Skin epidermis (tissue), 12 donors: ENCODE measurements around the gene TUT1.
"Not testable (repeated sequence)": the region's sequence is repeated elsewhere in the genome, so short reads cannot be mapped to it uniquely, and the experiment has no call there.

Source experiments
- H3K27ac ChIP-seq, 21 experiments: fragments of 200-600 bp; sonication (generic) in 11 of 21; one replicate each; pipeline ENCODE4 v1.5.0; 2020; ENCODE audit warnings: mild to moderate bottlenecking in 3 of 21, inconsistent platforms in 2 of 21, moderate library complexity in 2 of 21
- H3K4me3 ChIP-seq, 7 experiments: fragments of 200-600 bp; sonication (generic) in 2 of 7; one replicate each; pipeline ENCODE4 v1.5.0; 2020; ENCODE audit warnings: inconsistent platforms in 2 of 7, mild to moderate bottlenecking in 2 of 7, moderate library complexity in 1 of 7

The TUT1 gene, protein sequence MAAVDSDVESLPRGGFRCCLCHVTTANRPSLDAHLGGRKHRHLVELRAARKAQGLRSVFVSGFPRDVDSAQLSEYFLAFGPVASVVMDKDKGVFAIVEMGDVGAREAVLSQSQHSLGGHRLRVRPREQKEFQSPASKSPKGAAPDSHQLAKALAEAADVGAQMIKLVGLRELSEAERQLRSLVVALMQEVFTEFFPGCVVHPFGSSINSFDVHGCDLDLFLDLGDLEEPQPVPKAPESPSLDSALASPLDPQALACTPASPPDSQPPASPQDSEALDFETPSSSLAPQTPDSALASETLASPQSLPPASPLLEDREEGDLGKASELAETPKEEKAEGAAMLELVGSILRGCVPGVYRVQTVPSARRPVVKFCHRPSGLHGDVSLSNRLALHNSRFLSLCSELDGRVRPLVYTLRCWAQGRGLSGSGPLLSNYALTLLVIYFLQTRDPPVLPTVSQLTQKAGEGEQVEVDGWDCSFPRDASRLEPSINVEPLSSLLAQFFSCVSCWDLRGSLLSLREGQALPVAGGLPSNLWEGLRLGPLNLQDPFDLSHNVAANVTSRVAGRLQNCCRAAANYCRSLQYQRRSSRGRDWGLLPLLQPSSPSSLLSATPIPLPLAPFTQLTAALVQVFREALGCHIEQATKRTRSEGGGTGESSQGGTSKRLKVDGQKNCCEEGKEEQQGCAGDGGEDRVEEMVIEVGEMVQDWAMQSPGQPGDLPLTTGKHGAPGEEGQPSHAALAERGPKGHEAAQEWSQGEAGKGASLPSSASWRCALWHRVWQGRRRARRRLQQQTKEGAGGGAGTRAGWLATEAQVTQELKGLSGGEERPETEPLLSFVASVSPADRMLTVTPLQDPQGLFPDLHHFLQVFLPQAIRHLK

DNA sequence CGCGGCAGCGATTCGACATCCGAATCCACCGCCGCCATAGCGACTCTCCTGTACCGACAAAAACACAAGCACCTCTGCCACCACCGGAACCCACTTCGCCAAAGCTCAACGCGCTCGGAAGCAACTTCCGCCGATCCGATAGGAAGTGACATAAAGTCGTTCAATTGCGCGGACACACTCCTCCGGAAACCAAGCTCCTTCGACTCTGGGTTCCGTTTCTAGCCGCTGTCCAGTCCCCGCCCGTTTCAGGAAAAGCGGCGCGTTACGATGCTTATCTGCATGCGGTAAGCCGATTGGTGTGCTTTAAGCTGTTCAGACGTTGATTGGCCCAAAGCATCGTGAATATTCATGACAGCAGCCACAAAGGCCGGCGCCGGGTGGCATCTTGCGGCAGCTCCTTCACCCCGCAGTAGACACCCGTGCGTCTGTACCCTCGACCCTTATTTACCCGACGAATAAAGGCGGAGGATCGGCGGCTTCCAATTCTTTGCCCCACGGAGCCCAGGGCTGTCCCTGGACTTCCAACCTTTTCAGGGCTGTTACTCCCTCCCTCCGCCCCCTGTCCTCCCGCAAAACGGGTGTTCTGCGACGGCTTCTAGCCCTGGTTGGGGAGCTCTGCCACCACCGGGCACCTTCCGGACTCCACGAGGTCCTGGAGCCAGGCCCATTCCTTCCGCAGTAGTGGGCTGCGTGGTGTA, at the start of gene TUT1:
Gene TUT1, minus strand, starts transcription at position 76 of the 698 bp plus-strand sequence. Its CDS starts 38 bp downstream, at position 38.
- Histone ChIP-seq H3K4me3 (peak within 1 kb of the TSS; percentile 60 to 73 (median 63)), H3K27ac (peak within 1 kb of the TSS; percentile 51 to 96 (median 90))

DNA sequence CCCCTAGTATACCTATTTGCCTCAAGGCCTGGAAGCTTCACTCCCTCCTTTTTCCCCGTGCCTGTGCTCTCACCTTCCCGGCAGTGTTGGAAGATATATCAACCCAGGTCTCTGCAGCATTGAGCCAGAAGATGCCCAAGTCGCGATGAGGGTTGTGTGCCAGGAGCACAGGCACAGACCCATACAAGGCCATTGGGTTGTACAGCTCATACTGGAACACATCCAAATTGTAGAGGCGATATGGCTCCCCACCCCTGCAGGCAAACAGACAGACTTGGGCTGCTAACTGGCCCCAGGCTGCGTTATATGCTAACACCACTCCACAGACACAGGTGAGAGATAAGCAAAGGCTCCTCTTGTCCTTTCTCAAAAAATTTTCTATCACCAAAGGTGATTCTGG, 41.2 kb upstream of the TUT1 start:
- H3K27ac ChIP-seq: no peak overlapping the region

DNA sequence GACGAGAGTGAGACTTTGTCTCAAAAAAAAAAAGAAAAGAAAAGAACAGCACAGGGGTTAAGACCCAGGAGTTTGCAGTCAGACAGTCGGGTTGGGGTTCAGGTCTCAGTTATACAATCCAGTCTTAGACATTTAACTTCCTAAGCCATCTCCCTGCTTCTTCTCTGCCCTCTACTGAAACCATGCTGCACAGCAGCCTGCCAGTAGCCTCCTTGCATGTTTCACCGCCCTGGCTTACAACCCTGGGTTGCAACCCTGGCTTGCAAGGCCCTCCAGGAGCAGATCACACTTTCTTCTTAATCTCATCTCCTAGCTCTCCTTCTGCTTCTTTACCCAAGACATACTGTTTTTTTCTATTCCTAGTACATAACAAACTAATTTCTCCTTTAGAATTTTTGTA, 36.4 kb upstream of the TUT1 start:
- Histone ChIP-seq H3K27ac (no peak overlapping the region), H3K4me3 (no peak overlapping the region)

More for the DNA sequence above, 41.2 kb upstream of the TUT1 start:
- no peak overlapping the region for H3K4me3 ChIP-seq

DNA sequence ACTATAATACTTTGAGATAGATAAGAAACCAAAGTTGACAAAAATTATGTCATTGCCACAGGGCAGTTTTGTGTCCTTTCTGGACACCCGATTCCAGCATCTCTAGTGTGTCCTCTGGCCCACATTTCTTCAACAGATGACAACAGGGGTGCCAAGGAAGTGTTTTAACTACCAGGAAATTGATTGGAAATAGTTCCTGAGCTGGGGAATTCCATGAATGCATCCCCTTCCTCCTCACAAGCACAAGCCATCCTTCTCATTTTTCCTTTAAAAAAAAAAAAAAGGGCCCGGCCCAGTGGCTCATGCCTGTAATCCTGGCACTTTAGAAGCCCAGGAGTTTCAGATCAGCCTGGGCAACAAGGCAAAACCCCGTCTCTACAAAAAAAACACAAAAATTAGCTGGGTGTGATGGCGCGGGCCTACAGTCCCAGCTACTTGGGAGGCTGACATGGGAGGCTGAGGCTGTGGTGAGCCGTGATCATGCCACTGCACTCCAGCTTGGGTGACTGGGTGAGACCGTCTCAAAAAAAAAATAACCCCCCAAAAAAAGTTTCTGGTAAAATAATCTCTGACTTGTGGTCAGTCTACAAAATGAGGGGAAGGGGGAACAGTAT, 31.3 kb upstream of the TUT1 start:
- peak overlapping the region in 20 of 21 experiments; percentile 79 to 98 (median 92) for H3K27ac ChIP-seq
- H3K4me3 ChIP-seq: peak overlapping the region in 3 of 7 experiments; percentile 61 to 77 (median 75)

DNA sequence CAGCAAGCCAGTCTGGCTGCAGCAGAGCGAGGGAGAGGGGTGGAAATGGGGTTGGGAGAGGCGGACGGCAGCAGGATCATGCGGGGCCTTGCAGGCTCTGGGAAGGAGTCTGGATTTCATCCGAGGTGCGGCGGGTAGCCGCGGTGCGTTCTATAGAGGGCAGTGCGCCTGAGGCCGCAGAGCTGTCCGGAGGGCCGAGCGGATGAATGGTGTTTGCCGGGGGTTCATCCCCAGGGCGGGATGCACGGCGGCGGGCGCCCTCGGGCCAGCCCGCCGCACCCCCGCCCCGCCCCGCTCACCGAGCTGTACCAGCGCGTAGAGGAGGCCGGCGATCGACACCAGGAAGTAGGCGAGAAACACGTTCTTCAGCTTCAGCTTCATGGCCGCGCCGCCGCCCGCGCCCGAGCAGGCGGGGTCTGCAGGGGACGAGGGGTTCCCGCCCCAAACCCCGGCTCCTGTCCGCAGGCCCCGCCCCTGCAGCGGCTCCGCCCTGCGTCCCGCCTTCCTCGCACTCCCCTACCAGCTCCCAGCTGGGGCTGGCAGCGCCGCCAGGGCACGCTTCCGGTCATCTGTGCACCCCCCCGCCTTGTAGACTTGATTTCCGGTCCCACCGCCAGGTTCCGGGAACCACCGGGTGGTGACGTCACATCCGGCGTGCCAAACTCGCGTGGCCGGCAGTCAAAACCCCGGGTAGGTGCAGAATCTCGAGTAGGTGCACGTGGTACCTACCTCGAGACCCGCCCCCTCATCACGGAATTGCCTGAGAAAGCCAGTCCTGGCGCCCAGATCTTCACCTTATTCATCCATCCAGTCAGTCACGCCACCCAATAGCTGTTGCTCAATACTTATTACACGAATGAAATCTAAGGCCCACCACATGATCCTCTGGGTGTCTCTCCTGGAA, 30.5 kb upstream of the TUT1 start, which contains the start of gene B3GAT3:
Gene B3GAT3, minus strand, starts transcription at position 420 of the 904 bp plus-strand sequence. Its CDS starts 39 bp downstream, at position 381.
- peak within 1 kb of the TSS; percentile 23 to 98 (median 91) for H3K27ac ChIP-seq
- H3K4me3 ChIP-seq: peak within 1 kb of the TSS; percentile 49 to 88 (median 75)

DNA sequence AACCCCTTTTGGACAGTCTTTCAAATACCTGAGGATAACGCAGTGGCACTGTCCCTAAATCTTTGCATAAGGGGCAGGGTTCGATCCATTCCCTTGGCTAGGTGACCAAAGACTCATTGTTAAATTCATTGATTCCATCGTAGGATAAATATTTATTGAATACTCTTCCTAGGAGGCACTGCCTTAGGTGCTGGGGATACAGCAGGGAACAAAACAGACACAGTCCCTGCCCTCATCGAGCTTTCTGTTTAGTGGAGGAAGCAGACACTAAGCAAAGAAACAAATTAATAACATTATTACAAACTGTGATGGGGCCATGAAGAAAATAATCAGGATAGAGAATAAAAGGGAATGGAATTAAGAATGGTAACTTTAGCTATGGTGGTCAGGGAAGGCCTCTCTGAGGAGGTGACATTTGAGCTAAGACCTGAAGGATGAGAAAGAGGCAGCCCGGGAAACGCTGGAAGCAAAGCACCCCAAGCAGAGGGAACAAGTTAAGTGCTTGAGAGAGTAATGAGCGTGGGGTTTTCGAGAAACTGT, 29.8 kb upstream of the TUT1 start:
- Histone ChIP-seq H3K4me3 (peak overlapping the region; percentile 49 to 88 (median 75)), H3K27ac (peak overlapping the region; percentile 23 to 98 (median 91))

DNA sequence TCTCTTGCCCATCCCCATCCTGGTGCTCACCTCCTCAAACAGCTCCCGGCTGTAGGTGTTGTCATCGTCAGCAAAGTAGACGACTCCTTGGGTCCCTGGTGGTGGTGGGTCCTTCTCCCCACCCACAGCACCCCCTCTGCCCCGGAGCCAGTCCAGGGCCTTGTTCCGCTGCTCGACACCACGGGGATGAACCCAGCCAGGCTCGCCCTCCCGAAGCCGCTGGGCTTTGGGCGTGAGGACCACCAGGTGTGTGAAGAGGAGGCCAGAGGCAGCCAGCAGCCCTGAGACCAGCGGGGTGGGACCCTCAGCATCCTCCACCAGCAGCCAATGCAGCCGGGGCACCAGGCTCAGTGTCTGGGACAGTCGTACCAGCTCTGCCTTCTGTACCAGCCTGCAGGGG, 25.6 kb upstream of the TUT1 start:
- not testable (repeated sequence) for H3K4me3 ChIP-seq, H3K27ac ChIP-seq

DNA sequence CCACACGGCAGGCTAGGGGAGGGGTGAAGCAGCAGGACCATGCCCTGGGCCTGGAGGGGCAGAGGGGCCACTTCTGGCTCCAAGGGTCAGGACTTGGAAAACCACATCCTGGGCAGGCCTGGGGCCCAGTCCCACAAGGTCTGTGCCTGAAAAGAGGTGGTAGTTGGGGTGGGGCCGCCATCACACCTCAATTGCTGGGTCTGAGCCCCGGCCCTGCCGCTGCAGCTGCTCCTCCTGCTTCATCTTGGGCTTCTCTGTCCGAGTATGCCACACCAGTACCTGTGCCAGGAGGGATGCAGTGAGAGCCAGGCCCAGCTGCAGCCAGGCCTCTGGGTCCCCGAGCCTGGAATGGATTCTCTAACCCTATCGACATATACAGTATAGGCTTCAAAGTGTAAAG, 24.2 kb upstream of the TUT1 start:
- Histone ChIP-seq H3K27ac (peak overlapping the region in 2 of 21 experiments; percentile 5 to 11), H3K4me3 (no peak overlapping the region)

DNA sequence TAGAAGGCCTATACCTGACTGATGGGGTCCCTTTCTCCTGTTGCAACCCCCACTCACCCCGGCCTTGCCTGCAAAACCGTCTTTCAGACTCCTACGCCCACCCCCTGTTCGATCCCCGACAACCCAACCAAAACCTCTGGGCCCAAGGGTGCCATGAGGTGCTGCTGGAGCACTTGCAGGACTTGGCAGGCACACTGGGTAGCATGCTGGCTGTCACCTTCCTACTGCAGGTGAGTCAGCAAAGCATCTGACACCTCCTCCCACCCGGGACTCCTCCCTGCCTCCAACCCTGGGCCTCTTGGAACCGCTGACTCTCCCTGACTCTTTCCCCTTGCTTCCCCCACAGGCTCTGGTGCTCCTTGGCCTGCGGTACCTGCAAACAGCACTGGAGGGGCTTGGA, 23.0 kb upstream of the TUT1 start:
- H3K4me3 ChIP-seq: no peak overlapping the region
- H3K27ac ChIP-seq: peak overlapping the region in 11 of 21 experiments; percentile 16 to 99 (median 97)

DNA sequence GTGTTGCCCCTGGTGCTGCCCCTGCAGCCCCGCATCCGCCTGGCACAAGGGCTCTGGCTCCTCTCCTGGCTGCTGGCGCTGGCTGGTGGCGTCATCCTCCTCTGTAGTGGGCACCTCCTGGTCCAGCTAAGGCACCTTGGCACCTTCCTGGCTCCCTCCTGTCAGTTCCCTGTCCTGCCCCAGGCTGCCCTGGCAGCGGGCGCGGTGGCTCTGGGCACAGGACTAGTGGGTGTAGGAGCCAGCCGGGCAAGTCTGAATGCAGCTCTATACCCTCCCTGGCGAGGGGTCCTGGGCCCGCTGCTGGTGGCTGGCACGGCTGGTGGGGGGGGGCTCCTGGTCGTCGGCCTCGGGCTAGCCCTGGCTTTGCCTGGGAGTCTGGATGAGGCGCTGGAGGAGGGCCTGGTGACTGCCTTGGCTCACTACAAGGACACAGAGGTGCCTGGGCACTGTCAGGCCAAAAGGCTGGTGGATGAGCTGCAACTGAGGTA, 22.0 kb upstream of the TUT1 start:
- Histone ChIP-seq H3K4me3 (peak overlapping the region in 6 of 7 experiments; percentile 62 to 87 (median 74)), H3K27ac (peak overlapping the region in 20 of 21 experiments; percentile 88 to 99 (median 96))

DNA sequence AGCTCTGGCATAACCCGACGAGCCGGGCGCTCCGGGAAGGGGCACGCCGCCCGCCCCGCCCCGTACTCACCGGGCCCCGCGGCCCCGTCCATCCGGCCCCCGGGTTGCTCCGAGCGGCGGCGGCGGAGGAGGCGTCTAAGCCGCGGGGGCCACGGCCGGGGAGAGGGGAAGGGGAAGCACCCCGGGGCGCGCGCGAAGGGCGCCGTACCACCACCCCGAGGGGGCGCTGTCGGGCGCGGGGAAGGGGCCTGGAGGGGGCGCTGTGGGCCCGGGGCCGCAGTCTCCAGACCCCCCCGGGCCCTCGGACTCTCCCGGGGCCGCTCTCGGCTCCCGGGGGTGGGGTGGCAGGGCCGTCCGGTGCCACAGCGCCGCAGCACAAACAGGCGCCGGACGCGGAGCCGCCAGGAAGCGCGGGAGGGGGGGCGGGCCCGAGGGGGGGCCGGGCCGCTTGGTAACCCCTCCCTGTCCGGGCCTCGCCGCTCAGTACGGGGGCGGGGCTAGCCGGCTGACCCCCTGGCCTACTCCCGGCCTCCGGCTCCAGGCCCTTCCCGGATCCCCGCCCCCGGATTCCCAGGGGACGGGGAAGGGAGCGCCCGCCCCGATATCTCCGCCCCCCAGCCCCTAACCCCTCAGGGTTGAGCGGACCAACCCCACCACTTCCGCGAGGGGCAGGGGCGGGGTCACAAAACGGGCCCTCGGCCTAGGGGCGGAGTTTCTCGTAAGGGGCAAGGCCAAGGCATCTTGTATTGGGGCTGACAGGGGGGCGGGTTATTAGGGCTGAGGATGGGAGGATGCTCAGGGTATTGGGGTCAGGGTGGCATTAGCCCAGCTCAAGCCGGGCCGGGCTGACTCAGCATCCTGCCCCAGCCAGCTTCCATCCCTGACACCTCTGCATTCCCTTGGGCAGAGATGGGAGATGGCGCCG, 21.3 kb upstream of the TUT1 start, which contains the start of the genes EML3 and ROM1:
Gene EML3, minus strand, starts transcription at position 410 of the 925 bp plus-strand sequence. Its CDS starts 318 bp downstream, at position 92.
Gene ROM1, plus strand, starts transcription at position 892 of the 925 bp plus-strand sequence. Its CDS starts 25 bp downstream, at position 917.
- Histone ChIP-seq H3K4me3 (peak within 1 kb of the TSS; percentile 62 to 87 (median 75)), H3K27ac (peak within 1 kb of the TSS; percentile 88 to 99 (median 96))

DNA sequence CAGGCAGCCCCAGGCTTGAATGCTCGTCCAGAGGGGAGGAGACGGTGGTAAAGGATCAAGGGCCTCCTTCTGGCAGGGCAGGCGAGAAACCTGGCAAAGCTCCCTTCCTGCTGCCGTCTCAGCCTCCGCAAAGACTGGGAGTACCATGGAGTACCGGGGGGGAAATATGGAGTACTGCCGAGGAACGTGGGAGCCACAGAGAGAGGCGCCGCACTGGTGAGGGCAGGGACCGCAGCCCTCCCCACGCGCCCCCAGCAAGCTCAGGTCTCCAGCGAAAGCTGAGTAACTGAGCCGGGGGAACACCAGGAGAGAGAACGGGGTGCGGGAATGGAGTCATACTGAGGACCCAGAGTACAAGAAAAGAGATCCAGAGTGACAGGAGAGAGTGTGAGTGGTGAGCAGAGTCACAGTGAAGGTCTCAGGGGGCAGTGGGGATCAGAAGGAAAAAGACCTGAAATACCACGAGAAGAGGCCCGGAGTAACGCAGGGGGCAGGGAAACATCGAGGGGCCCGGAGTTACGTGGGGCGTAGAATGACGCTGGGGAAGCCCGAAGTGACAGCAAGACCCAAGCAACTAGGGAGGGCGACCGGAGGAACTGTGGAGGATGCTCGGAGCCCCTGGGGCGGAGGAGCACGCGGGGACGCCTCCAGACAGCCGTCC, 20.5 kb upstream of the TUT1 start:
- Histone ChIP-seq H3K27ac (peak overlapping the region; percentile 88 to 99 (median 96)), H3K4me3 (peak overlapping the region; percentile 62 to 87 (median 75))

DNA sequence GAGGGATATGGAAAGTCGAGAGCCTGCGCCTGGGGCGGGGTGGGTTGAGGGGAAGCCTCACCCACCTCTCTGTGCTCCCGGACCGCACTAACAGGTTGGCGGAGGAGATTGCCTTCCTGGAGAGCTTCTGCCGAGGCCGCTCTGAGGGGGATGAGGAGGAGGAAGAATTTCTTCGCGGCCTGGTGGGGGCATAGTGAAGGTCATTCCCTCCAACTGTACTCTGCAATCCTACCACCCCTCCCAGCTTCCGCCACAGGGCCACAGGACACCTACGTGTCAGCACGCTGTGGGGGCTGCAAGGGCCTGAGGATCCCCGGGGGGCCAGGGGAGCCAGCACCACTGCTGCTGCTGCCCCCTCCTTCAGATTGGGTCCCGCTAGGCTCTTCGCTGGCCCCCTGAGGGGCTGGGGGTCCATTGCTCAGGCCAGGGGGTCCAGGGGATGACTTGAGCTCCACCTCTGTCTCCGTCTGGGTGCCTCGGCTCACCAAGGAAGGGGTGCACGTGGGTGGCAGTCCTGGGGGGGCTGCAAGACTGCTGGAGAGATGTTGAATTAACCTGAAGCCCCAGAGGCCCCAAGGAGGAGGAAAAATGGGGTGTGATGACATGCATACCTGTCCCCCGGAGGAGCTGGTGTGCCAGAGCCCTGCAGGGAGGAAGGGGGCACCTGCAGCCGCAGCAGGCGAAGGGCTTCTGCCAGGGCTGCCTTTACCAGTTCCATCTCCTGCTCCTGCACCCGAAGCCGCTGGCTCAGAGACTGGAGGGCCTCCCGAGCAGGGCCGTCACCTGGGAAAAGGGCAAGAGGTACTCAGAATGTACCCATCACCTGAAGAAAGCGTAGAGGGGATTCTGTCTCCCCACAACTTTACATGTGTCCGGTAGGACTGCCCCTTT, 19.7 kb upstream of the TUT1 start:
- Histone ChIP-seq H3K4me3 (peak overlapping the region; percentile 62 to 87 (median 75)), H3K27ac (peak overlapping the region; percentile 88 to 99 (median 96))

DNA sequence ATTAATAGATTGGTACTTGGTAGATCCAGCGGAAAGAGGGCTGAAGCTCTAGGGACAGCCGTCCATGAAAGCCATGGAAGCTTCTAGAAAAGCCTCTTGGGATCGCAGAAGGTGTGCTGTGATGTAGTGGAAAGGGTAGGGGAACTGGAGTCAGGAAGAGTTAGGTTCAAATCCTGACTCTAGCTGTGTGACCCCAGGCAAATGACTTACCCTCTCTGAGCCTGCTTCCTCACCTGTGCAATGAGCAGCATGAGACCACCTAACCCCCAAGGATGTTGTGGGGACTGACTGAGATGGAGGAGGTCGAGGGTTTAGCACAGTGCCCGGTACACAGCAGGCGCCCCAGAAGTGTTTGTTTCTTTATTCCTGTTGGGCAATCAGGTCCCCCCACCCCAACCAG, 19.1 kb upstream of the TUT1 start:
- no peak overlapping the region for H3K27ac ChIP-seq

DNA sequence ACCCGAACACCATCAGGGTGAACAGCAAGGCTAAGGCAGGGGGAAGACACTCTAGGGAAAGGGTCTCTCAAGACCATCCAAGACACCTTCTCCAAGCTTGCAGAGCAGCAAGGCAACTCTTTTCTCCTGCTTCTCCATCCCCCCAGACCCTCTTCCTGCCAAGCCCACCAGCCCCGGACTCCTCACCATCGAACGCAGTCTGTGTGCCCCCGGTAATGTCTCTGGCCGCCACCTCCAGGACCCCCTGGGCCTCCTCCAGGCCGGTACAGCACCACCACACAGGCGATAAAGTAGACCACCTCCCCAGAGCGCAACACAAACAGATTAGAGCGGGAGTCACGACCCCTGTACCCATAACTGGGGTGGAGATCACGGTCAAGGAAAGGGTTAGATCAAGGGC, 17.5 kb upstream of the TUT1 start:
- Histone ChIP-seq H3K4me3 (no peak overlapping the region), H3K27ac (no peak overlapping the region)

More for the DNA sequence above, 19.1 kb upstream of the TUT1 start:
- H3K4me3 ChIP-seq: no peak overlapping the region
